ENCODE data around the gene PDZK1. TPM values are rescaled to one million over a fixed set of nuclear protein-coding genes. Genes with fewer than 3 reads are reported as not detected.

PDZK1 gene
- polyA plus RNA-seq, 2 donors: 0.04 to 0.05 TPM

Other genes with a start within 250 kb of the PDZK1 start
- gene GPR89A, start 99.4 kb downstream of the PDZK1 start, polyA plus RNA-seq: 1 to 10 TPM; 9.5 to 9.7 TPM
- under 1 TPM; 0.05 to 0.71 TPM for gene CD160, start 12.1 kb upstream of the PDZK1 start, polyA plus RNA-seq
- gene RNF115, start 116.7 kb upstream of the PDZK1 start, polyA plus RNA-seq: 1 to 10 TPM; 3.4 to 4.8 TPM
- 10 to 100 TPM in 1 of 2 donors, 1 to 10 TPM in 1; 9.0 to 15.1 TPM for gene POLR3C, start 116.8 kb upstream of the PDZK1 start, polyA plus RNA-seq
- 1 to 10 TPM; 1.5 to 2.2 TPM for gene NUDT17, start 138.3 kb upstream of the PDZK1 start, polyA plus RNA-seq
- gene PIAS3, start 151.7 kb upstream of the PDZK1 start, polyA plus RNA-seq: 10 to 100 TPM; 29.8 to 43.6 TPM
- 10 to 100 TPM; 13.9 to 17.0 TPM for gene ANKRD35, start 178.5 kb upstream of the PDZK1 start, polyA plus RNA-seq
- gene ITGA10, start 202.7 kb upstream of the PDZK1 start, polyA plus RNA-seq: 1 to 10 TPM; 1.5 to 1.9 TPM
- 10 to 100 TPM; 19.3 to 26.4 TPM for gene PEX11B, start 211.3 kb upstream of the PDZK1 start, polyA plus RNA-seq
- 100 to 1,000 TPM; 144 to 250 TPM for gene RBM8A, start 220.1 kb upstream of the PDZK1 start, polyA plus RNA-seq

Measured in esophagus (tissue), 2 donors.